Astrocyte of the cerebellum (primary cell): ENCODE results near the gene RNF217.

Experiments
- DNase-seq: peaks from one replicate; pipeline ENCODE4 v3.0.0-alpha.2; 2011; ENCODE audit warnings: low read depth
- H3K4me3 ChIP-seq: 2 replicates; pipeline ENCODE4 v1.5.1; 2011; ENCODE audit warnings: mild to moderate bottlenecking, low read depth, low read length, moderate library complexity
- in situ Hi-C: cut with HindIII; loops from 2 replicates; pipeline ENCODE4 v1.10.0; 2017; ENCODE audit warnings: low sequenced_read_pairs
- TF ChIP-seq, protein P1 (sequence below): IDR thresholded peaks from 2 replicates; pipeline ENCODE4 v1.5.1; 2012; ENCODE audit warnings: low read length, low read depth, moderate library complexity, mild to moderate bottlenecking; ENCODE audit errors: missing control alignments

RNF217 gene

GRCh38 chr6:124928851-124929250 lies 33.4 kb upstream of the RNF217 start:
- TF ChIP-seq, protein P1, sequence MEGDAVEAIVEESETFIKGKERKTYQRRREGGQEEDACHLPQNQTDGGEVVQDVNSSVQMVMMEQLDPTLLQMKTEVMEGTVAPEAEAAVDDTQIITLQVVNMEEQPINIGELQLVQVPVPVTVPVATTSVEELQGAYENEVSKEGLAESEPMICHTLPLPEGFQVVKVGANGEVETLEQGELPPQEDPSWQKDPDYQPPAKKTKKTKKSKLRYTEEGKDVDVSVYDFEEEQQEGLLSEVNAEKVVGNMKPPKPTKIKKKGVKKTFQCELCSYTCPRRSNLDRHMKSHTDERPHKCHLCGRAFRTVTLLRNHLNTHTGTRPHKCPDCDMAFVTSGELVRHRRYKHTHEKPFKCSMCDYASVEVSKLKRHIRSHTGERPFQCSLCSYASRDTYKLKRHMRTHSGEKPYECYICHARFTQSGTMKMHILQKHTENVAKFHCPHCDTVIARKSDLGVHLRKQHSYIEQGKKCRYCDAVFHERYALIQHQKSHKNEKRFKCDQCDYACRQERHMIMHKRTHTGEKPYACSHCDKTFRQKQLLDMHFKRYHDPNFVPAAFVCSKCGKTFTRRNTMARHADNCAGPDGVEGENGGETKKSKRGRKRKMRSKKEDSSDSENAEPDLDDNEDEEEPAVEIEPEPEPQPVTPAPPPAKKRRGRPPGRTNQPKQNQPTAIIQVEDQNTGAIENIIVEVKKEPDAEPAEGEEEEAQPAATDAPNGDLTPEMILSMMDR: no peak
- H3K4me3 ChIP-seq: no peak overlapping the region
- in situ Hi-C loops: no loop called here
- no peak for DNase-seq

DNA sequence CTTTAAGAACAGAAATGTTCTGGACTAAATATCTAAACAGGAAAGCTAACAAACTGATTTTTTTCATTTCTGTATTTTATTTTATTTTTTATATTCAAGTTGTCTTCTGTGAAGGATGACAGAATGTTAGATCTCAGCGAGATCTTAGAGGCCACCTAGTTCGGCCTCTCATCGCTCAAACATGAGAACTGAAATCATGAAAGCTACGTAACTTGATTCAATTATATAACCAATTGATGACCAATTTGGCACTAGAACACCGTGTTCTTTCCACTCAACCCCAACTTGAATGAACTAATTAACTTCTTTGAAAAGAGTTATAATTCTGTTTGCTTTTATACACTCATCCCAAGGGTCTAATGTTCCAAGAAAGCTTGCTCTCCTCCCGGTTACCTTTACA lies 24.6 kb upstream of the RNF217 start:
- no peak for DNase-seq
- no peak overlapping the region for H3K4me3 ChIP-seq
- in situ Hi-C loops: no loop called here
- TF ChIP-seq, protein P1: no peak

DNA sequence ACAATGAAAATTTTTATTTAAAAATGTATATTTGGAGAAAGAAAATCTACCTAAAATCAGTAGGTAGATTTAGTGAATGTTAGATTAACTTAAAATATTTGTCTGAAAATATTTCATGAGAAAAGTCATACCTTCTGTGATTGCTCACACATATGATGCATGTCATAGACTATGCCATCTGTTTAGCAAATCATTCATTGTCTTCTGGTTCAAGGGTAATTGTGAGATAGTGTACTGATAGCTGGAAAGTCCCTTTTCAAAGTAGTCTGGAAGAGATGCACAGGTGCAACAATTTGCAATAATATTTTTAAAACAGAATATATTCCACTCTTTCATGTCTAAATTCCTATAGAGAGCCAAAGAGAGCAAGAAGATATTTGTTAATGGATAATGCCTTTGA lies 21.0 kb upstream of the RNF217 start:
- TF ChIP-seq, protein P1: no peak
- H3K4me3 ChIP-seq: no peak overlapping the region
- in situ Hi-C loops: no loop called here
- DNase-seq: no peak

DNA sequence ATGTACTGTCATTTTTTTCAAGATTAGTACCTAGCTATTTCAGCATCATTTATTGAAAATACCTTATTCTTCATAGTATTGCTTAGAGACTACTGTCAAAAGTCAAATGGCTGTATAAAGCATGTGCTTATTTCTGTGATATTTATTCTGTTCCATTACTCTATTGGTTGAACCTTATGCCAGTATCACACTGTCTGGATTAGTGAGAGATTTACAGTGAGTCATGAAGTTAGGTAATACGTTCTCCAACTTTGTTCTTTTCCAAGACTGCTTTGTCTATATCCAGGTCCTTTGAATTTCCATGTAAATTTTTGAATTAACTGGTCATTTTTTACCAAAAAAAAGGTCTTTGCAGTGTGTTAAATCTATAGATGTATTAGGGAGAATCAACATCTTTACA lies 18.6 kb upstream of the RNF217 start:
- in situ Hi-C loops: no loop called here
- no peak for DNase-seq
- TF ChIP-seq, protein P1: no peak
- H3K4me3 ChIP-seq: no peak overlapping the region

GRCh38 chr6:124947971-124948451 lies 14.2 kb upstream of the RNF217 start:
- TF ChIP-seq, protein P1: no peak
- DNase-seq: no peak
- no peak overlapping the region for H3K4me3 ChIP-seq
- in situ Hi-C loops: no loop called here

DNA sequence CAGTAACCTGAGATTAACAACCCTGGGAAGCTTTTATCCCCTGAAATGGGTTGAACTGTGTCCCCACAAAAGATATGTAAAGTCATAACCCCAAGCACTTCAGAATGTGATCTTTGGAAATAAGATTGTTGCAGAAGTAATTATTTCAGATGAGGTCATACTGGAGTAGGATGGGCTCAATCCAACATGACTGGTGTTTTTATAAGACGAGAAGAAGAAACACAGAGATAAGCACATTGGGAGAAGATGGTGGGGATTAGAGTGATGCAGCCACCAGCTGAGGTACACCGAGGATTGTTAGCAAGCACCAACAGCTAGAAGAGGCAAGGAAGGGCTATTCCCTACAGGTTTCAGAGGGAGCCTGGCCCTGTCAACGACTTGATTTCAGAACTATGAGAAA lies 12.5 kb upstream of the RNF217 start:
- TF ChIP-seq, protein P1: no peak
- in situ Hi-C loops: no loop called here
- H3K4me3 ChIP-seq: no peak overlapping the region
- DNase-seq: no peak

DNA sequence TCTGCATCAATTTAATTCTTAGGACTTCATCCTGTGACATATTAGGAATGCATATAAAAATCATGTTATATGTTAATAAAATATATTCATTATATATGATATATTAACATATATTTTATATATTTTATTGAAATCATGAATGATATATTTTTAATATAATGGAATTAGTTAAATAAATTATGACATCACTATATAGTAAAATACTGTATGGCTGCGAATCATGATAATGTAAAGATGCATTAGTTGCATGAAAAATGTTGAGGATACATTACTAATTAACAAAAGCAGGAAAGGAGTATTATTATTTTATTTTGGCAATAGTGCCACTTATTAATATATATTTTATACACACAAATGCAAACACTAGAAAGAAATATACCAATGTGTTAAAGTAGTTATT lies 8.4 kb upstream of the RNF217 start:
- DNase-seq: no peak
- TF ChIP-seq, protein P1: no peak
- in situ Hi-C loops: no loop called here
- H3K4me3 ChIP-seq: no peak overlapping the region
